Epidermal melanocyte (primary cell): ENCODE measurements around the gene NCAM2.
"Not testable (repeated sequence)": the region's sequence is repeated elsewhere in the genome, so short reads cannot be mapped to it uniquely, and the experiment has no call there.

Experiments
- DNase-seq: peaks from one replicate; pipeline ENCODE4 v3.0.0; 2011; ENCODE audit warnings: low spot score; ENCODE audit not compliant: insufficient read length

The NCAM2 gene

DNA sequence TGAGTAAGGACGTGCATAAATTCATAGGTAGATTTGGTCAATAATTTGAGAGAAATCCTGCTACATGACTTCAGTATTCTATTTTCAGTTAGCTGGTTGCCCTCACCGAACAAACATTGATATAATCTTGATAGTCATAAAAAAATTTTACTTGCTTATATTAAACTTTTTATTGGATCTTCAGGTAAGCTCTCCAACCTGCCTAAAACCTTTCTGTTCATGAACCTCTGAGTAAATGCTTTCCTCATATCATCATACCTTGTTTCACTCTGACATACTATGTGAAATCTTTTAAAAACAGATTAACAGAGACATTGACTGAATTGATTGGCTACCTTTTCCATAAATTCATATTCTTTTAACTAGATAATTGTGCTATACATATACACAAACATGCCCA lies 299.0 kb downstream of the NCAM2 start:
- DNase-seq: no peak

DNA sequence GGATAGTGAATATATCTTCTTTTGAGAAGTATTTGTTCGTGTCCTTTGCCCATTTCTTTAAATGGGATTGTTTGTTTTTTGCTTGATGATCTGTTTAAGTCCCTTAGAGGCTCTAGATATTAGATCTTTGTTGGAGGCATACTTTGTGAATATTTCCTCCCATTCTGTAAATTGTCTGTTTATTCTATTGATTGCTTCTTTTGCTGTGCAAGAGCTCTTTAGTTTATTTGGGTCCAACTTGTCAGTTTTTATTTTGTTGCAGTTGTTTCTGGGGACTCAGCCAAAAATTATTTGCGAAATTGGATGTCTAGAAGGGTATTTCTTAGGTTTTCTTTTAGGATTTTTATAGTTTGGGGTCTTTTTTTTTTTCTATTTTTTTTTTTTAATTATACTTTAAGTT lies 302.8 kb downstream of the NCAM2 start:
- DNase-seq: no peak

DNA sequence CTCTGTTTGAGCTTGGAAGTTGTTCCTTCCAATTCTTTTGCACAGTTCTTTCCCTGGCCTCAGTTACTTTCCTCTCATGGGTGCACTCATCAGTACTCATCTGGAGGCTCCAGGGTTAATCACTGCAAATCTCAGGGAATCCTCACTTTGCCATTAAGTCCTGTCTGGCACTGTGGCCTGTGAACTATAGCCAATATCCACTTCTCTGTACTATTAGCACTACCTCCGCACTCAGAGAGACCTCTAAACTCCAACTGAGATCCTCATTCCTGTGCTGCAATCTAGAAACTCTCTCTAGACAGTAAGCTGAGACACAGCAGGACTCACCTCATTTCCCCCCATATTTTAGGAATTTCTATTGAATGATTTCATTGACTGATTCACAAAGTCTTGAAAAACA lies 311.3 kb downstream of the NCAM2 start:
- no peak for DNase-seq

DNA sequence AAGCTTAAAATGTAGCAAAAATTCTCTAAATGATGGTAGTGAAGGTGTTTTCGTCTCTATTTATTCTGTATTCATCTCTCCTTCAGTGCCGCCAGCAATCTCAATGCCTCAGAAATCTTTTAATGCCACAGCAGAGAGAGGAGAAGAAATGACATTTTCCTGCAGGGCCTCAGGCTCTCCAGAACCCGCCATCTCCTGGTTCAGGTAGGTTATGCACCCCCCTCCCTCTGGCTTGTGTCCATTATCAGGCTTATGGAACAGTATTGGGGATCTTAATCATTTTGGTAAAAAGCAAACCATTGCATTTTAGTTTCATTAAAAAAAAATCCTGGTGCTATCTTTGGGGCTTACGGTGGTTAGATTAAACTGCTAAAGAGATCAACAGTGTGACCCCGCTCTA lies 326.1 kb downstream of the NCAM2 start:
- no peak for DNase-seq

DNA sequence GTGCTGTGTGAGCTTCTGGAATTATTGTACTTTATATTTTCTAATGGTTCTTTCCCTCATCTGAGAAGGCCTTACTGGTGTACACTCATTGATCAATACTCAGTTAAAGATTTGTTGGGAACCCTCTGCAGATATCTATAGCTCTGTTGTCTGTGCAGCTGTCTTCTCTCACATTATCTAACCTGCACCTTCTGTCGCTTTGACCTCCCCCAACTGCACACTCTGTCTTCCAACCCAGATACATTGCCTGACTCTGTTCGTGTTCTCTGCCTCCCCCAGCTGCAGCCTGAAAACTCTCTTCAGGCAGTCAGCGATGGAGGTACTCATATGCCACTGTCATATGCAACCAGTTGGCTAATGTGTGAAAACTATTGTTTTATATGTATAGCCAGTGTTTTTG lies 334.3 kb downstream of the NCAM2 start:
- DNase-seq: no peak

DNA sequence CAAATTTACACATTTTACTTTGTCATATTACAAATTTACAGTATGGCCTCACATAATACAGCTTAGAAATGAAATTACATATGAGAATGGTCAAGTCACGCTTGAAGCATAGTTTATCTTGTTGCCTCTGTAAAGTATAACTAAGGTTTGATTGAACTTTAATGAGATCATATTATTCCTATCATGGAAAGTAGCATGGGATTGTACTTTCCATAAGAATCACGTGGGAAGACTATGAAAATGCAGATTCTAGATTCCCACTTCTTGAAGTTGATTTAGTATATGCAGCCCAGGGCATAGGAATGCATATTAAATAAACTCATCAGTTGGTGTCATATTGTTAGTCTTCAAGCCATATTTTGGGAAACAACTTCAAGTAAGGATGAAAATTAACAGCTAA lies 342.8 kb downstream of the NCAM2 start:
- DNase-seq: no peak

DNA sequence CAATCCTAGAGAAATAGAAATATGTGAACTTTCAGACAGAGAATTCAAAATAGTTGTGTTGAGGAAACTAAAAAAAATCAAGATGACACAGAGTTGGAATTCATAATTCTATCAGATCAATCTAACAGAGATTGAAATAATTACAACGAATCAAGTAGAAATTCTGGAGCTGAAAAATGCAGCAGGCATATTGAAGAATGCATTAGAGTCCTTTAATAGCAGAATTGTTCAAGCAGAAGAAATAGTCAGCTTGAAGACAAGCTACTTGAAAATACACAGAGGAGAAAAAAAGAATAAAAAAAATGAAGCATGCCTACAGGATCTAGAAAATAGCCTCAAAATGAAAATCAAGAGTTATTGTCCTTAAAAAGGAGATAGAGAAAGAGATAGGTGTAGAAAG lies 347.1 kb downstream of the NCAM2 start:
- no peak for DNase-seq

DNA sequence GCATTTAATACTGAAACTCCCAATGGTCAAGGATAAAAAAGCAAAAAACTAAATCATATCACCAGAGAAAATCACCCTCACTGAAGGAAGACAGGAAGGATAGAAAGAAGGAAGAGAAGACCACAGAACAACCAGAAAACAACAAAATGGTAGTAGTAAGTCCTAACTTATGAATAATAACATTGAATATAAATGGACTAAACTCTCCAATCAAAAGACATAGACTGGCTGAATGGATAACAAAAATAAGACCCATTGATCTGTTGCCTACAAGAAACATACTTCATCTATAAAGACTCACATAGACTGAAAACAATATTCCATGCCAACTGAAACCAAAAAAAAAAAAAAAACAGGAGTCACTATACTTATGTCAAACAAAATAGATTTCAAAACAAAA lies 347.7 kb downstream of the NCAM2 start:
- no peak for DNase-seq

DNA sequence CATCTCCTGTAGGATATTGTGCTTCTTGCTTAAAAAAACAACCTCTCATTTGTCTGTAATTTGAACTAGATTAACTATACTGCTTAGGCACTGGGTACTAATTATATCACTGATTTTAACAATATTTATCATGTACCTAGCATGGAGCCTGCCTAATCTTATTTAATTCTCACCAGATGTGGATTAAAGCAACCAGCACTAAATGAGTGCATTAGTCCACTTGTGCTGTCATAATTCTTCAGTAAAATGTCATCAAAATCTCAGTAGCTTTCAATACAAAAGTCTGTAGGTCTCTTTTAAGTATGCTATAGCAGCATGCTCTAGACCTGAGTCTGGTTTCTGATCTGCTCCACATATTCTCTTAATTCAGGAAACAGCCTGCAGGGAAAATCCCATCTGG lies 368.1 kb downstream of the NCAM2 start:
- DNase-seq: no peak

DNA sequence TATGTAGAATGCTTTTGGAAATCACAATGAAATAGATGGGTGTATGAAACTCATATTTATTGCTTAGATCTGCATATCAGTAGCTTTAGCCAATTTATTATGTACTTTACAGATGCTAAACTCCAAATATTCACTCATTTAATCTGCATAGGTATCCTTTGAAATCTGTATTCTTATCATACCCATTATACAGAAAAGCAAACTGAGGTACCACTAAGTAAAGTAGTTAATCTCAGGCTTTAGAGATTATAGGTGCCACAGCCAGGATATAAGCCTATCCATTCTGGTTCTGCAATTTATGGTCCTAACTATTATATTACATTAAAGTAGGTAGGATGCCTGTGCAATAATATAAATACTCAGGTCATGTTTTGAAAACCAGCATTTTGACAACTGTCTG lies 369.4 kb downstream of the NCAM2 start:
- no peak for DNase-seq

DNA sequence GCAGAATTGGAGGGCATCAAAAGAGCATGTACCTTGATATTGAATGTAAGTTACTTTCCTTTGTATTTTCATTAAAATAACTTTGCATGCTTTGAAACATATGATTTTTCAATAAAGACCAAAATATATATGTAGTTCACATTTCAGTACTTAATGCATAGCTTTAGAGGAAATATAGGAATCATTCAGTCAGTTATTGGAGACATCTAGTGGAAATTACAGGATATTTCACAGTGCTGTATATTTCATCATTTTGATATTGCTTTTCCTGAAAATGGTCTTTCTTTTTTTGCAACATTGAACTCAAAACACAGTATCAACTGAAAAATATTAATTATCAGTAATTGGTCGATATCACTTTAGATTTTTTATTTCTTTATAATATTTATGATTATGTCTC lies 375.8 kb downstream of the NCAM2 start:
- DNase-seq: no peak

DNA sequence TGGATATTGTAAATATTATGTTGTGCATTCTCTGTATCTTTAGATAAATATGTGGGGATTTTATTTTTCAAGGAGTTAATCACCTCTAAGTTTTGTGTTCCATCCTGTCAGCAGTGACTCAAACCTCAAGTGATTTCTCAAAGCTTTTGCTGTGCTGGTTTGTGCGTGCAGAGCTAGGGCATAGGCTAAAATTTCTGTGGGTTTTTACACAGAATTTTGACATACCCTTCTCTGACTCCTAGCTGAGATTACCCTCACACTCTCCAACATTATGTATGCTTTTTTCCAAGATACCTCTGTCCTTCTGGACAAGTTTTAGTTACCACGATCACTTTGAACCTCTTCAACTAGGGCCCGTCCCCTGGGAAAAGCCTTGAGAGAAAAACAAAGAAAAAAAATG lies 384.9 kb downstream of the NCAM2 start:
- no peak for DNase-seq

DNA sequence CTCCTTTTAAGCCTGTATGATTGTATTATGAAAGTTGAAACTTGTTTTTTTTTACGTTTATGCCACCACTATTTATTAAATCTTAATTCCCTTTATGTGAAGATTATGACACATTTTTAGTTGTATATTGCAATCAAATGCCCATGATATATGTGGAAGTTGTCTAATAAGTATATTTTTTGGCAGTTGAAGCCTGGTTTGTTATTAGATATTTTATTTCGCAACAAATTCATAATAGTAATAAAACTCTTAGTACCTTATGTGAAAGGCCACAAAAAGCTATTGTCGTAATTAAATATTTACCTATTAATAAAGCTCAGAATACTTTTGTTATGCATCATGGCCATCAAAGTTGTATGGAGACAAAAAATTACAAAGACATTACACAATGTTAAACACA lies 386.8 kb downstream of the NCAM2 start:
- no peak for DNase-seq

DNA sequence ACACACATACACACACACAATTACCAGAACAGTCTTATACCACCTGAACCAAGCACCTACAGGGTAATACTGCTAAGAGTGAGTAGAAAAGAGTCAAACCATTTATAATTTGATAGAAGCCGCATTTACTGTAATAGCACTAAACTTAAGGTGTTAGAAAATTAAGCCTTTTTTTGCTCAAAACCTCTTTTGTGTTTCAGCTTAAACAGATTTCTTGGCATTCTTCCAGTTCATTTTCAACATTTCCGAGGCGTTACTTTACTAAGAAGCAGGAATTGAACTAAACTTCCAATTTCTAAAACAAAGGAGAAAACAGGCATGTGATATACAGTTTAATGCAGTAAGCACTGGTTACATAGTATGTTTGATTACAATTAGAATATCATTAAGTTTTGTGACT lies 387.2 kb downstream of the NCAM2 start:
- no peak for DNase-seq

DNA sequence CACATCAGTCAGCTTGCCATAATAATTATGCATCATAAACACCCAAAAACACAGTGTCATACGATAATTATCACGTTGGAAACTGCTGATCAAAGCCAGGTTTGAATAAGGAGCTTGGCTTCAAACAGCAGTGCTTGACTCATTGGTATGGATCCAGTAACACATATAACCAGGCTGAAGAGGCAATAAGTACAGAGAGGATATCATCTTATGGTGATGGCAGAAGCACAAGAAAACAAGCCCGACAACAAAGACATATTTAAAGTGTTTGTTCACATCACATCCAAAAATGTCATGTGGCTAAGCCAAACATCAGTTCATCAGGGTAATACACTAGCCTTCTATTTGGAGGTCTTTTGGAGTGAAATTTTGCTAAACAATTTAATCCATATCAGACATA lies 389.7 kb downstream of the NCAM2 start:
- DNase-seq: no peak

DNA sequence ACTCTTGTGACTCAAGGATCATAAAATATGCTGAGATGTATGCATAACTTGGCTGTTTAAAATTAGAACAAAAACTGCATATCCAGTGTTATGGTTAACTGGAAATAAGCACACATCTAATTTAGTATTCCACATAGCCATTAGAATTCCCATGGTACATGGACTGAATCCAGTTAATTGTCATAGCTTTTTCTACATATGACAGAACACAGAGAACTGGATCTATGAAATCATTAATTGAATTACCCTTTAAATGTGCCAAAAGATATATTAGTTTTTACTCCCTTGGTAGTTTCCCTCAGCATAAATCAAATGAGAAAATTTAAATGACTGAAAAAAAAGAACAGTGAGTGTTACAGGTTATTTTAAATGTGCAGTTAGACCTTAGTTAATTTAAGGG lies 395.9 kb downstream of the NCAM2 start:
- DNase-seq: no peak

DNA sequence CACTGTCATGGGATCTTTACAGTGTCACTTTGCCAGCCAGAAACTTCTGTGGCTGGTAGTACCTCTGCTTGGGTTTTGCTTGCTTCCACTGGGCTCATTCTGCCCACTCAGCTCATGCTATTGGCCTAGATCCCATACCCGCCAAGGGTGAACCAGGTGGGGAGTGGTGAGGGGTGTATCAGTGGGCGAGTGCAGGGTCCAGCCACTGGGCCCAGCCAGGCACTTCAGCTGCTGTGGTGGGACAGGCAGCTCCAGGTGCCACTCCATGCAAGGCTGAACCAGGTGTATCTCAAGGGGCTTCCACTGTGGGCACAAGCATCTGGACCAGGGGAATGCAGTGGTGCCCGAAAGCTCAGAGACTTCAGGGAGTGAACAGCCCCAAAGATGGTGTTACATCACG lies 398.2 kb downstream of the NCAM2 start:
- DNase-seq: no peak

DNA sequence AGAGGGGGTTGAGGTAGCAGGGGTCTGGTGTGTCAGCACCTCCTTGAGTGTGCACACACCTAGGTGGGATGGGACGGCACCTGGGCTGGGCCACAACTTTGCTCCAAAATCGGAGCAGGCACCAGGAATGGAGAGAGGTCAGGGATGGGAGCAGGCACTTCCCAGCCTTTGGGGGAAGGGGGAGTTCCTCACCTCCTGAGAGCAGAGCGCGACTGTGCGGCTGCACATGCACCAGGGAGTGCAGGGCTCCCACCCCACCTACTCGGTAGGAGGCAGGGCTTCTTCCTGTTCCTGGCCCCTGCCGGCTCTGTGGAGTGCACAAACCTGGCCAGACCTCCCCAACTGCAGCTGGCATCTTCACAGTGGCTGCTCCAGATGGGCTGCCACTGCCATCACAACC lies 399.3 kb downstream of the NCAM2 start:
- no peak for DNase-seq

DNA sequence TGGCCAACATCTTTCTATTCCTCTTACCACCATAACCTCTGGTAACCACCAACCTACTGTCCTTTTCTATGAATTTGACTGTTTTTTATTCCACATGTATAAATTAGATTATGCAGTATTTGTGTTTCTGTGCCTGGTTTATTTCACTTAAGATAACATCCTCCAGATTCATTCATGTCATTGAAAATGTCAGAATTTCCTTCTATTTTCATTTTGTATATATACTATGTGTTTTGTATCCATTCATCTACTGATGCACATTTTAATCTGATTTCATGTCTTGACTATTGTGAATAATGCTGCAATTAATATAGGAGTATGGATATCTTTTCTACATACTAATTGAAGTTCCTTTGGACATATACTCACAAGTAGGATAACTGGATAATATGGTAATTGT lies 403.2 kb downstream of the NCAM2 start:
- DNase-seq: no peak

DNA sequence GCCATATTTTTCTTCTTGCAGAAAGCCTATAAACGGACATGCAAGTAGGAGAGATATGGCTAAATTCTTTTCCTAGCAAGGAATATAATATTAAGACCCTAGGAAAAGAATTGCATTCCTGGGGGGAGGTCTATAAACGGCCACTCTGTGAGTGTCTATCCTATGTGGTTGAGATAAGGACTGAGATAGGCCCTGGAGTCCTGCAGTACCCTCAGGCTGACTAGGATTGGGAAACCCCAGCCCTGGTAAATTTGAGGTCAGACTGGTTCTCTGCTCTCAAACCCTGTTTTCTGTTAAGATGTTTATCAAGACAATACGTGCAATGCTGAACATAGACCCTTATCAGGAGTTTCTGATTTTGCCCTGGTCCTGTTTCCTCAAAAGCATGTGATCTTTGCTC lies 404.0 kb downstream of the NCAM2 start:
- DNase-seq: not testable (repeated sequence)

DNA sequence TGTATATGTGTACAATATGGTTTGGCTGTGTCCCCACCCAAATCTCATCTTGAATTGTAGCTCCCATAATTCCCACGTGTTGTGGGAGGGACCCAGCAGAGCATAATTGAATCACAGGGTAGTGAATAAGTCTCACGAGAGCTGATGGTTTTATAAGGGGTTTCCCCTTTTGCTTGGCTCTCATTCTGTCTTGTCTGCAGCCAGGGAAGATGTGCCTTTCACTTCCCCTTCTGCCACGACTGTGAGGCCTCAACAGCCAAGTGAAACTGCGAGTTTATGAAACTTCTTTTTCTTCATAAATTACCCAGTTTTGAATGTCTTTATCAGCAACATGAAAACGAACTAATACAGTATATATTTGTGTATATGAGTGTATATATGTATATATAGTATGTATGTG lies 406.1 kb downstream of the NCAM2 start:
- not testable (repeated sequence) for DNase-seq

DNA sequence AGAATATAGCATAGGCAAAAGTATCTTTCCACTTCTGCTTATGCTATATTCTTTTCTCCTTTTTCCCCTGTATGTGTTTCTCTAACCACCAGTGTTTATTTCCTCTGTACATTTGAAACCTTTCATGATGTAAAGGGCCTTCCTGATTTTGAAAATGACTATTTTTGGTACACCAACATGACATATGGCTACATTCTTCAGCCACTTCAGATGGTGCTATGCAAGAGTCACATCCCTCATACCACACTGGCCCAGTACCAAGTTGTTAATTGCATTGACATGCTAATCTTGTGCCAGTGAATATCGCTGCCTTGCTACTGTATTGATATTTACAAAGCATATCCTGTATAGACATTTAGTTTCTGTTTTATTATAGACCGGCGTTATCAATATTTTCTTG lies 408.7 kb downstream of the NCAM2 start:
- no peak for DNase-seq

DNA sequence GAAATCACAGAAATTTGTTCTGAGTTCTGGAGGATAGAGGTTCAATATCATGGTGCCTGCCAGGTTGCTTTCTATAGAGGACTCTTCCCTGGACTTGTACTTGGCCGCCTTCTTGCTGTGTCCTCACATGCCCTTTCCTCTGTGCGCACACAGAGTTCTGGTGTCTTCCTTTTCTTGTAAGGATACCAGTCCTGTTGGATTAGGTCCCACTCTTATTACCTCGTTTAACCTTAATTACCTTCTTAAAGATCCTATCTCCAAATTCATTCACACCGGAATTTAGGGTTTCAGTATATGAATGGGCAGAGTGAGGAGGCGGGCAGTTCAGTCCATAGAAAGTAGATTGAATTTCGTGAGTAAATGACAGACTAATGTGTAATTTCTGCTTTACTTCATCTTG lies 413.9 kb downstream of the NCAM2 start:
- no peak for DNase-seq

DNA sequence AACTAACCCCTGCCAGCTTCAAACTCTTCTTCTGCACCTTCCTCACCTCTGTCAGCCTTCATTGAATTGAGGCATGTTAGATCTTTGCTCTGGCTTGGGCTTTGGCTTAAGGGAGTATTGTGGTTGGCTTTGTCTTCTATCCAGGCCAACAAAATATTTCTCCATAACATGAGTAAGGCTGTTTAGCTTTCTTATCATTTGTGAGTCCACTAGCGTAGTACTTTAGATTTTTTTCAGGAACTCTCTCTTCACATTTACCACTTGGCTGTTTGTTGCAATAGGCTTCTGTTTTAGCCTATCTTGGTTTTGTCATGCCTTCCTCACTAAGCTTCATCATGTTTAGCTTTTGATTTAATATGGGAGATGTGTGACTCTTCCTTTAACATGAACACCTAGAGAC lies 417.5 kb downstream of the NCAM2 start:
- no peak for DNase-seq

DNA sequence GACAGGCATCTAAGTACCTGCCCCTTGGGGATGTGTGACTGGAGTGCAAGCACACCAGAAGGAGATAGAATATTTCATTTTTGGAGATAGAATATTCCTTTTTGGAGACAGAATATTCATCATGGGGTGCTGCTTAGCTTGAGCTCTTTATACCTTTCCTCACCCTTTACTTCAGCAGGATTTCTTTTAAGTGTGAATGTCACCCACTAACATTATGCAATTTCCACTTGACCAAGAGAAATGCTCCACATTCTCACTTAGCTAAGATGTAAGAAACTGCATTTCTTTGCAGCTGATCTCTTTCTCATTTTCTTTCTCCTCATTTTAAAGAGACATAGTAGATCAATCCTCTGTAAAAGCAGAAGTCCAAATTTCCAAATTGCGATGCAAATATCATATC lies 436.7 kb downstream of the NCAM2 start:
- no peak for DNase-seq
